ENCODE data around the gene PGAM2. TPM values are rescaled to one million over a fixed set of nuclear protein-coding genes. Genes with fewer than 3 reads are reported as not detected.

Gene PGAM2
- total and polyA plus RNA-seq, 2 of the 13 experiments (the other 11 are each of a cell fraction or from before 2014, with no cell fraction given) = 0.22 TPM; not detected in 1

- H3K9me3 ChIP-seq (ENCODE audit: low read length) = no peaks in the 10 kb centered on the region
- peaks cover 8 to 19% of the 10 kb centered on the region in 2 experiments; a peak in 4 of 5 replicates for H3K36me3 ChIP-seq (replicated peaks in 1 of 2; ENCODE audit: control insufficient read depth in 1 of 2, insufficient read depth in 2 of 2, low read length in 2 of 2)
- H3K79me2 ChIP-seq (ENCODE audit: insufficient read depth, low read length) = no peaks in the 10 kb centered on the region
- H4K20me1 ChIP-seq (ENCODE audit: insufficient read depth, low read length) = no peaks in the 10 kb centered on the region
- no TSS peak for BruUV-seq (replicated peaks)
- H3K4me1 ChIP-seq (ENCODE audit: insufficient read depth, low read length) = no peaks in the 10 kb centered on the region
- FAIRE-seq (no peak), ATAC-seq (peak; percentile 8; the same call in 2 of the 3 replicates), DNase-seq (ENCODE audit: low spot score) (no peak)
- no peak overlapping the region for H3K27ac ChIP-seq (ENCODE audit: extremely low read length, insufficient read depth, low read length)
- H3K4me3 ChIP-seq (replicated peaks in 1 of 3; ENCODE audit: insufficient read depth in 1 of 3, low read depth in 2 of 3, low read length in 3 of 3) = no peak overlapping the region
- WGBS (ENCODE audit: low lambda C conversion rate) = 33% methylated on average over 1 of the region's 16 CpGs
- no peak overlapping the region for H2AFZ ChIP-seq (ENCODE audit: low read length)
- H3K9ac ChIP-seq (ENCODE audit: insufficient read depth, low read depth, low read length) = no peak overlapping the region
- TF ChIP-seq ZNF850 (CRISPR knock-in tag; conservative IDR thresholded peaks at IDR 0.05) (no peak), SNAPC4 (CRISPR knock-in tag; IDR thresholded peaks at IDR 0.05) (no peak), ZC3H4 (CRISPR knock-in tag; IDR thresholded peaks at IDR 0.05; ENCODE audit: borderline replicate concordance) (no peak), YY1 (IDR thresholded peaks at IDR 0.05; ENCODE audit: insufficient read depth, insufficient replicate concordance, low read depth, low read length) (no peak), TBP (CRISPR knock-in tag; IDR thresholded peaks at IDR 0.05) (no peak), ZNF329 (CRISPR knock-in tag; IDR thresholded peaks at IDR 0.05; ENCODE audit: low read depth) (no peak), HNRNPLL (IDR thresholded peaks at IDR 0.05; ENCODE audit: low read depth, low read length, poor library complexity, severe bottlenecking) (no peak), ARID5B (CRISPR knock-in tag; IDR thresholded peaks at IDR 0.05) (no peak), ZMAT3 (CRISPR knock-in tag; conservative IDR thresholded peaks at IDR 0.05) (no peak), ATF7-NPFF (CRISPR knock-in tag; IDR thresholded peaks at IDR 0.05; ENCODE audit: low read depth) (no peak), HES4 (CRISPR knock-in tag; IDR thresholded peaks at IDR 0.05; ENCODE audit: borderline replicate concordance) (no peak)
- H3K4me2 ChIP-seq (ENCODE audit: low read depth, low read length) = no peak overlapping the region
- intact Hi-C loops (cut with micrococcal nuclease; ENCODE audit: unreplicated experiment) (no loop called here), in situ Hi-C loops (cut with HindIII; ENCODE audit: extremely low pct_ligation_motif_present, low pct_unique_long_range_greater_than_20kb) (no loop called here)
- CTCF ChIA-PET (ENCODE audit: low intra/inter-chr PET ratio, low total read pairs) = no interaction called here
- POLR2A ChIA-PET = no interaction called here
- peaks cover 3 to 21% of the 10 kb centered on the region in 2 experiments; a peak in 3 of 5 replicates for H3K27me3 ChIP-seq (ENCODE audit: control insufficient read depth in 1 of 2, insufficient read depth in 2 of 2, low read length in 2 of 2)
Observed at GRCh38 chr7:44111761-44112160, 46.4 kb upstream of the PGAM2 start.

Data from HepG2 (cell line).